ENCODE data around the gene PLXNA4. TPM values are rescaled to one million over a fixed set of nuclear protein-coding genes. Genes with fewer than 3 reads are reported as not detected.

PLXNA4 gene
- total and polyA plus RNA-seq, 2 donors, result 1.6 to 6.5 TPM

DNA sequence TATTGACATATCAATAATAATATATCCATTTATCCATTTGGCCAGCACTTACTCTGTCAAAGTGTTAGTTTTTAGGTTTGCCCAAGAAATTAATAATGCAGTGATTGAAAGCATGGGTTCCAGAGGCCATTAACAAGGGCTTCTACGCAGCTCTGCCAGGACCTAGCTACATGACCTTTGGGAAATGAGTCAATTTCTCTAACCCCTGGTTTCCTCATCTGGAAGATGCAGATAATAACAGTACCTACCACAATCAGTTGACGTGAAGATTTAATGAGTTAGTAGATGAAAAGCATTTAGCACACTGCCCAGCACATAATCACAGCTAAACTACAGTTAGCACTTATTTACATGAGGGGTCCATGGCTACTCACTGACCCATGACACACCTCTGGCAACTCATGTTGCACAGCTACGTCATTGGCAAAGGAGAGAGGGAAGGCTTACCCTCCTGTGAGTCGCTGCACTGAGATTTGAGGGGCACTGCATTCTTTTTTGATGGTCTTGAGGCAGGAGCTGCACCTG lies 263.7 kb downstream of the PLXNA4 start:
- Histone ChIP-seq H3K36me3 (ENCODE audit: insufficient read depth) (no peaks in the 10 kb centered on the region), H3K4me1 (ENCODE audit: insufficient read depth) (no peaks in the 10 kb centered on the region), H3K27ac (ENCODE audit: low read depth) (no peak overlapping the region), H3K4me3 (ENCODE audit: low read depth, low read length) (no peak overlapping the region)
- 88% methylated on average over 4 of the region's 4 CpGs for WGBS
- DNase-seq (ENCODE audit: extremely low spot score), result no peak

DNA sequence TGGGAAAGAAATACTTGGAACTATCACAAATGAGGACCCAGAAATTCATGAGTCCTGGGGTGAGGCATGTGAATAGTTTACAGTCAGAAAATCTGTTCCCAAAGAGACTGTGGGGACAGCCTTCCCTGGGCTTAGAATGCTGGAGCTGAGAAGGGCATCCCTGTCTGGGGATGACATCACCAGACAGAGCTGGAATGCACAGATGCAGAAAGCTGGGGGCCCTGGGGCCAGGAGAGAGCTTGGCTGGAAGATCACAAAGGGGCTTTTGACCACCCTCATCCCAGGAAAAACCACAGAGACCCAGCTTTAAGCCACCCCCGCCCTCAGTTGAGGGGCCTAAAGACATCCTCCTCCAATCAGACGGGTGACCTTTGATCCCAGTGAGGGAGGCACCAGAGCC lies 264.5 kb downstream of the PLXNA4 start:
- H3K4me1 ChIP-seq (ENCODE audit: insufficient read depth), result no peaks in the 10 kb centered on the region
- WGBS, result 94% methylated on average over 2 of the region's 2 CpGs
- no peak overlapping the region for H3K27ac ChIP-seq (ENCODE audit: low read depth)
- no peak for DNase-seq (ENCODE audit: extremely low spot score)
- H3K4me3 ChIP-seq (ENCODE audit: low read depth, low read length), result no peak overlapping the region
- H3K36me3 ChIP-seq (ENCODE audit: insufficient read depth), result no peaks in the 10 kb centered on the region

DNA sequence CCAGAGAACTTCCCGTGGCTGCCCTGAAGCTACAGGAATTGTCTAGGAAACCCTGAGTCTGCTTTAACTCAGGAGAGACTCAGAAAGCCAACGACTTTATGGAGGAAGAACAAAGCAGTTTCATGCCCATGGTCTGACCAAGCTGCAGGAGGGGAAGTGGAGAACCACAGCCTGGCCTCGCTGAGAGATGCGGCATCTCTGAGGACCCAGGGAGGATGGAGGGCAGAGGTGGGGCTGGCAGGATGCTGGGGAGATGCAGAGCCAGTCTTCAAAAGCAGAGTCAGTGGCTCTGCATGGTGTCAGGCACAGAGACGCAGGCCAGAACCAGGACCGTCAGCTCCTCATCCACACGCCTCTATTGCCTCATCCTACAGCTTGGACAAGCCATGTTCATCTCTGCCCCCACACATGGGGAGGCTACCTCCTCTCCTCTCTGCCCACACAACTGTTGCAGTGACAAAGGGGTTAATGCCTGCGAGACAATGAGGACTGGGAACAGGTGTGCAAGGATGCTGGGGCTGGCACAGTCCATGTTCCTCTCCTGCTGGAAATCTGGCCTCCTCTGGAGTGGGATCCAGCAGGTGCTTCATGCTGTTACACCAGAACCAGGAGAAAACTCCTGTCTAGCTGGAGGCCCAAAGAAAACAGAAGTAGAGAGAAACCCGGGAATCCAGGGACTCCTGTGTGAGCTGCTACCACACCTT lies 267.0 kb downstream of the PLXNA4 start:
- no peak overlapping the region for H3K4me3 ChIP-seq (ENCODE audit: low read depth, low read length)
- H3K4me1 ChIP-seq (ENCODE audit: insufficient read depth), result no peaks in the 10 kb centered on the region
- 79% methylated on average over 9 of the region's 9 CpGs for WGBS
- no peak overlapping the region for H3K27ac ChIP-seq (ENCODE audit: low read depth)
- no peaks in the 10 kb centered on the region for H3K36me3 ChIP-seq (ENCODE audit: insufficient read depth)
- DNase-seq (ENCODE audit: extremely low spot score), result no peak

DNA sequence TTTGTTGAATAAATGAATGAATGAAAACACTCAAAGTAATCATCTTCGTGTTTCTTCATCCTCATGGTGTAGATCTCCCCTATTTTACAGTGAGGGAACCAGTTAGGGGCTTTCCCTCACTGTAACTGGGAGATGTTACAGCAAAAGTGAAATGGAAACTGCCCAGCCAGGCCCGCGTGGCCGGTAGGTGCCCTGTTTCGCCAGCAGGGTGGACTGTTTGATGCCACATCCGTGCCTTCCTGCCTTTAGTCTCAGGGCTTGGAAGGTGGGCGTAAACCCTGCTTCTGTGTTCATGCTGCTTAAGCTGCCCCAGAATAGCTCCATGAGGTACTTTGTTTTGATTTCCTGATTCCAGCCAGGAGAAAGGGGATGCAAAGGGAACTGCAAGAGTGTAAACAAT lies 268.8 kb downstream of the PLXNA4 start:
- 76% methylated on average over 7 of the region's 7 CpGs for WGBS
- Histone ChIP-seq H3K27ac (ENCODE audit: low read depth) (no peak overlapping the region), H3K4me3 (ENCODE audit: low read depth, low read length) (no peak overlapping the region), H3K36me3 (ENCODE audit: insufficient read depth) (no peaks in the 10 kb centered on the region), H3K4me1 (ENCODE audit: insufficient read depth) (no peaks in the 10 kb centered on the region)
- no peak for DNase-seq (ENCODE audit: extremely low spot score)

DNA sequence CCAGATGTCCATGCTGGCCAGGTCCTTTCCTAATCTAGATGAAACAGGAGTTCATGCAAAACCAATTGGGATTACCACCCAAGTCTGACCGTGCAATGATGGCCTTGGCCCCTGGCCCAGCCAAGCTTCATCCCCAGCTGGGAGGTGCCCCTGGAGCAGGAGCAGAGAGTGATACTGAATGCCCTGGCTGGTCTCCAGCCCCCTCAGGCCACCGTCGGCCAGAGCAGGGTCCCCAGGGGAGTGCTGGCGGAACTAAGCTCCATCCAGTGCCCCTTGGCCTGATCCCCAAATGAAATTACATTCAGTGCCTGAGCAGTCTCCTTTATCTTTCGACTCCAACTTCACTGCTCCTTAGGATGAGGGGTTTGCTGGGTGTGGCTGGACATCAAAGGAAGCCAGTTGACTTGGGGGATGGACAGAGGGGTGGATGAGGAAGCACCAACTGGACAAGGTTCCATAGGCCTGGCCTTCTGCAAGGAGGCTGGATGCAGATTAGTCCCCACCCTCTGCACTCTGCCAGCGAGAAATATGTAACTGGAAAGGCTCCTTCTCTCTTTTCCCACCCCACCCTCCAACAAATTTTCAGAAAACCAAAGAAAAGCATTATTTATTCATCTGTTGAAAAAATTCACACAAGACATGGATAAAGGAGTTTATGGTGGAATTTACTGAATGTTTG lies 275.5 kb downstream of the PLXNA4 start:
- Histone ChIP-seq H3K36me3 (ENCODE audit: insufficient read depth) (no peaks in the 10 kb centered on the region), H3K27ac (ENCODE audit: low read depth) (no peak overlapping the region), H3K4me1 (ENCODE audit: insufficient read depth) (no peaks in the 10 kb centered on the region), H3K4me3 (ENCODE audit: low read depth, low read length) (no peak overlapping the region)
- WGBS, result 60% methylated on average over 6 of the region's 6 CpGs
- no peak for DNase-seq (ENCODE audit: extremely low spot score)

DNA sequence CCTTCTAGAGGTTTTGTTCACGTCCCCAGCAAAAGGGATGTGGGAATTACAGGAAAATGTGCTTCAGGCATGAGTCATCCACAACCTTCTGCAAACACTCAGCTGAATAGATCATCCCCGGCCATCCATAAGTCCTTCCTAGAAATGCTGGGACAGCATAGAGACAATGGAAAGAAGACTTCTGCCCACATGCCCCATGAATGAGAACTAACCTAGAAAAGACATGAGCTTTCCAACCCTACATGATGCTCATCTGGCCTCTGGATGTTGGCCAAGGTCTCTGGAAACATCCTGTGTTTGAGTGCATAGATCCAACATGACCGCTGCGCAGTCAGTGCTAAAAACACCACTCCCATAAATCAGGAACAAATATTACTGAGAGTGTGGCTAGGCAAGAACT lies 277.5 kb downstream of the PLXNA4 start:
- no peaks in the 10 kb centered on the region for H3K36me3 ChIP-seq (ENCODE audit: insufficient read depth)
- WGBS, result 53% methylated on average over 4 of the region's 4 CpGs
- no peak overlapping the region for H3K4me3 ChIP-seq (ENCODE audit: low read depth, low read length)
- H3K4me1 ChIP-seq (ENCODE audit: insufficient read depth), result no peaks in the 10 kb centered on the region
- no peak for DNase-seq (ENCODE audit: extremely low spot score)
- H3K27ac ChIP-seq (ENCODE audit: low read depth), result no peak overlapping the region

DNA sequence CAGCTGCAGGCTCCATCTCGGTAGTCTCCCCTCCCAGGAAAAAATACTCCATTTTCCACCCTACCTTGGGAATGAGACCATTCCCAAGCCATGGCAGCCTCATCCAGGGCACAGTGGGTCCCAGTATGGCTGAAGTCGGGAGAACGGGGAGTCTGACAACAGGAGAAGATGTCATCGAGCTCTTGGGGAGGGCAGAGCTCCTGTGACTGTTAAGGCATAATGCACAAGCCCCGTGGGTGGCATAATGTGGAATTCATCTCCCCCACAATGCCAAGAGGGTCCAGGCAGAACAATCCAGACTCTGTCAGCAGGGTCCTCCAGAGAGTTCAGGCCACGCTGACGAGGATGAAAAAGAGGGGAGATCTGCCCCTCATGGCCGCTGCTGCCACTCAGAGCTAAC lies 279.4 kb downstream of the PLXNA4 start:
- DNase-seq (ENCODE audit: extremely low spot score), result no peak
- H3K4me3 ChIP-seq (ENCODE audit: low read depth, low read length), result no peak overlapping the region
- WGBS, result 86% methylated on average over 8 of the region's 8 CpGs
- no peaks in the 10 kb centered on the region for H3K36me3 ChIP-seq (ENCODE audit: insufficient read depth)
- H3K27ac ChIP-seq (ENCODE audit: low read depth), result no peak overlapping the region
- H3K4me1 ChIP-seq (ENCODE audit: insufficient read depth), result no peaks in the 10 kb centered on the region

DNA sequence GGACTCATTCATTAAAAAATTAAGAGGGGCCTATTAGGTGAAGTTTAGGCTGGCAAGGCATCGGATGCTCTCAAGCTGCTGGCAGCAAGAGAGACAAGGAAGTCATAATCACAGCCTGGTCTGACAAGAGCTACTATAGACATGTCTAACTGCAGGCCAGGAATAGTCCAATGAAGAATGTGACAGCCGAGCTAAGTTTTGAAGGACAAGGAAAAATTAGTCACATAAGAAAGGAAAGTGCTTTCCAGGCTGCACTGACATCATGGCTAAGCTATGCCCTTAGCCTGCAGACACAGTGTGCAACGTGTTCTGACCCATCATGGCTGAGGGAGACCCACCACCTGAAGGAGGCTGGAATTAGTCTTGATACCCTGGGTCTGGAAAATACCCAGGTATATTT lies 281.1 kb downstream of the PLXNA4 start:
- DNase-seq (ENCODE audit: extremely low spot score), result no peak
- WGBS, result 87% methylated on average over 3 of the region's 3 CpGs
- H3K27ac ChIP-seq (ENCODE audit: low read depth), result no peak overlapping the region
- H3K4me3 ChIP-seq (ENCODE audit: low read depth, low read length), result no peak overlapping the region
- no peaks in the 10 kb centered on the region for H3K36me3 ChIP-seq (ENCODE audit: insufficient read depth)
- no peaks in the 10 kb centered on the region for H3K4me1 ChIP-seq (ENCODE audit: insufficient read depth)

DNA sequence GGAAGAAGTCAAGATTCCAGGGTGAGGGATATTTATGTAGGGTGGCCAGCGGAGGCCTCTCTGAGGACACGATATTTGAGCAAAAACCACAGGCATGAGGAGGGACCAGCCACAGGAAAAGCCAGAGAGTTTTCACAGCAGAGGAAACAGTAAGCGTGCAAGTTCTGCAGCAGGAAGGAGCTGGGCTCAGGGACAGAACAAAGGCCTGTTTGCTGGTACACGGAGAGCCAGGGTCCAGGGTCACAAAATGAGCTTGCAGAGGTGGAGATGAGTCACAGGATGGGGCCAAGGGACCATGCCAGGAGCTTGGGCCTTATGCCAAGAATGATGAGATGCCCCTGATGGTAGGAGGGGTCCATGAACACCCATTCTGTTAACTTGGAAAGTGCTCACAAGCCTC lies 283.5 kb downstream of the PLXNA4 start:
- DNase-seq (ENCODE audit: extremely low spot score), result no peak
- Histone ChIP-seq H3K27ac (ENCODE audit: low read depth) (no peak overlapping the region), H3K36me3 (ENCODE audit: insufficient read depth) (no peaks in the 10 kb centered on the region), H3K4me3 (ENCODE audit: low read depth, low read length) (no peak overlapping the region), H3K4me1 (ENCODE audit: insufficient read depth) (no peaks in the 10 kb centered on the region)
- WGBS, result 68% methylated on average over 4 of the region's 4 CpGs

DNA sequence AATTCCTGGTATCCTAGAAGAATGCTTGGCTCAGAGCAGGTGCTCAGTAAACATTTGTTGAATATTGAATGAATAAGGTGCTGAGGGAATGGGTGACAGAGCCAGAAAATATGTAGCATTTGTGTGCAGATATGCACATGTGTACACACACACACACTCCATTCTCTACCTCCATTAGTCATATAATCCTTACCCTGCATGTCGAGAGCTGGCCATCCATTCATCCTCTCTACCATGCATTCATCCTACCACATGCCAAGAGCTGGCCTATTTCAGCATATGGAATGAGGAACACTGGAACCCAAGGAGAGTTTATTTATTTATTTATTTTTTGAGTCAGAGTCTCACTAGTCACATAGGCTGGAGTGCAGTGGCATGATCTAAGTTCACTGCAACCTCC lies 284.8 kb downstream of the PLXNA4 start:
- H3K4me3 ChIP-seq (ENCODE audit: low read depth, low read length), result no peak overlapping the region
- no peaks in the 10 kb centered on the region for H3K36me3 ChIP-seq (ENCODE audit: insufficient read depth)
- H3K27ac ChIP-seq (ENCODE audit: low read depth), result no peak overlapping the region
- no peak for DNase-seq (ENCODE audit: extremely low spot score)
- no peaks in the 10 kb centered on the region for H3K4me1 ChIP-seq (ENCODE audit: insufficient read depth)
- WGBS, result 92% methylated on average over 1 of the region's 1 CpG

DNA sequence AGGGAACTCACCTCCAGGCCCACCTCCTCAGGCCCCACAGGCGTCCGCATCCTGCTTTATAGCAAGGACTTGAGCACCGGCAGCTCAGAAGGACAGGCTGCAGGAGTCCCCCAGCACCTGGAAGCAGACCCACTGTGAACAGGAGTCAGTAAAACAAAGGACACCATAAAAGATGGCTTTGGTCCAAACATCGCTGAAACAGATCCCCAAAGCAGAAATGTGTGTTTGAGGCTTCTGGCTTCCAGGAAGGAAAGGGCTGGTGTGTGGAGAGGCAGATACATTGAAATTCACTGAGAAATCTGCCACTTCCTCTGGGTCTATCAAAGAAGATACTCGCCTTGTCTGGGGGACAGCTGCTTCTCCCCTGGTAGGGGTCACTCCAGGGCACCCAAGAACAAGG lies 286.2 kb downstream of the PLXNA4 start:
- no peaks in the 10 kb centered on the region for H3K4me1 ChIP-seq (ENCODE audit: insufficient read depth)
- H3K36me3 ChIP-seq (ENCODE audit: insufficient read depth), result no peaks in the 10 kb centered on the region
- no peak overlapping the region for H3K4me3 ChIP-seq (ENCODE audit: low read depth, low read length)
- DNase-seq (ENCODE audit: extremely low spot score), result no peak
- WGBS, result 76% methylated on average over 5 of the region's 5 CpGs
- no peak overlapping the region for H3K27ac ChIP-seq (ENCODE audit: low read depth)

DNA sequence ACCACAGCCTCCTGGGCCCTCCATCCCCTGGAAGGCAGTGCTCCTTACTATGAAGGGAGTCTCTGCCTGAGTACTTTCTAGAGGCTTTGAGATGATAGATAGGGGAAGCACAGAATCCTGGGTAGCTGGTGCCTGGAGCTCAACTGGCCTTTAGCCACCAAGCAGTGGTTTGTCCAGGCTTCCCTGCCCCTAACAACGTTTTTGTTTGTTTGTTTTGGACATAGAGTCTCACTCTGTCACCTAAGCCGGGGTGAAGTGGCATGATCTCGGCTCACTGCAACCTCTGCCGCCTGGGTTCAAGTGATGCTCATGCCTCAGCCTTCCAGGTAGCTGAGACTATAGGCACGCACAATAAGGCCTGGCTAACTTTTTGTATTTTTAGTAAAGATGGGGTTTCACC lies 289.4 kb downstream of the PLXNA4 start:
- 79% methylated on average over 5 of the region's 5 CpGs for WGBS
- Histone ChIP-seq H3K36me3 (ENCODE audit: insufficient read depth) (no peaks in the 10 kb centered on the region), H3K4me3 (ENCODE audit: low read depth, low read length) (no peak overlapping the region), H3K27ac (ENCODE audit: low read depth) (no peak overlapping the region), H3K4me1 (ENCODE audit: insufficient read depth) (no peaks in the 10 kb centered on the region)
- DNase-seq (ENCODE audit: extremely low spot score), result no peak

DNA sequence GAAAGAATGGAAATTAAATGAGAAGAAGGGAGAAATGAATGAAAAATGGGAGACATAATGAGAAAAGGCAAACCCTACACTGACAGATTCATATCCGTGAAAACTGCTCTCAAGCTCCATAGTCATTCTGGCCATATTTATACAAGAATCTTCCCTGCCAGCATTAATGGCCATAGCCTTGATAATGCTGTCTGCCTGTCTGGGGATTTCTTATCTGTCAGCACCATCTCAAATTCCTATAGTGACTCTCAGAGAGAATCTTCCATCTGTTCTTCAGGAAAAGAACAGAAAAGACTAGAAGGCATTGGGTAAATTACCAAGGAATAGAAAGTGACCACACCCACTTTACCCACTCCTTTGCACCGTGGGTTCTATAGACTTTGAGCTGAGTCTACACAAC lies 295.9 kb downstream of the PLXNA4 start:
- Histone ChIP-seq H3K27ac (ENCODE audit: low read depth) (no peak overlapping the region), H3K36me3 (ENCODE audit: insufficient read depth) (no peaks in the 10 kb centered on the region), H3K4me3 (ENCODE audit: low read depth, low read length) (no peak overlapping the region), H3K4me1 (ENCODE audit: insufficient read depth) (no peaks in the 10 kb centered on the region)
- no peak for DNase-seq (ENCODE audit: extremely low spot score)
- WGBS, result 42% methylated on average over 2 of the region's 2 CpGs

DNA sequence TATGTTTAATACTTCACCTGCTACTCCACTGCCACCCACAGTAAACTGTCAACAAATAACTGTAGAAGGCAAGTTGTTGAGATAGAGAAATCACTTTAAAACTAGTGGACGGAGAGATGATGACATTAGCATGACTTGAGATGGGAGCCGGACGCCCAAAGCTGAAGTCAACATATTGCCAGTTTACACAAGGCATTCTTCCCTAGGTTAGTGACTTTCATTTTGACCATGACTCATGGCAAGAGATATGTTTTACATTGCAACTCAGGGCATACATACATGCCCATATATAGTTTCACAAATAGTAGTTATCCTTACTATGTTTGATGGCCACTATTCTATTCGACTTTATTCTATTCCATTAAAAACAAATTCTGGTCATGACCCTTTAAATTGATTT lies 296.6 kb downstream of the PLXNA4 start:
- 86% methylated on average over 4 of the region's 4 CpGs for WGBS
- Histone ChIP-seq H3K27ac (ENCODE audit: low read depth) (no peak overlapping the region), H3K4me1 (ENCODE audit: insufficient read depth) (no peaks in the 10 kb centered on the region), H3K36me3 (ENCODE audit: insufficient read depth) (no peaks in the 10 kb centered on the region), H3K4me3 (ENCODE audit: low read depth, low read length) (no peak overlapping the region)
- no peak for DNase-seq (ENCODE audit: extremely low spot score)

Data from urinary bladder (tissue), 4 donors.